Stimulated activated CD4-positive, alpha-beta T cell treated with anti-CD3 and anti-CD28 coated beads, Interleukin-15, amount 100 ng/mL, for 24 hours (primary cell): ENCODE data around the gene FOXK1.

ENCODE experiments used
- DNase-seq: peaks from one replicate; pipeline ENCODE4 v3.0.0-alpha.2; 2020

The FOXK1 gene

DNA sequence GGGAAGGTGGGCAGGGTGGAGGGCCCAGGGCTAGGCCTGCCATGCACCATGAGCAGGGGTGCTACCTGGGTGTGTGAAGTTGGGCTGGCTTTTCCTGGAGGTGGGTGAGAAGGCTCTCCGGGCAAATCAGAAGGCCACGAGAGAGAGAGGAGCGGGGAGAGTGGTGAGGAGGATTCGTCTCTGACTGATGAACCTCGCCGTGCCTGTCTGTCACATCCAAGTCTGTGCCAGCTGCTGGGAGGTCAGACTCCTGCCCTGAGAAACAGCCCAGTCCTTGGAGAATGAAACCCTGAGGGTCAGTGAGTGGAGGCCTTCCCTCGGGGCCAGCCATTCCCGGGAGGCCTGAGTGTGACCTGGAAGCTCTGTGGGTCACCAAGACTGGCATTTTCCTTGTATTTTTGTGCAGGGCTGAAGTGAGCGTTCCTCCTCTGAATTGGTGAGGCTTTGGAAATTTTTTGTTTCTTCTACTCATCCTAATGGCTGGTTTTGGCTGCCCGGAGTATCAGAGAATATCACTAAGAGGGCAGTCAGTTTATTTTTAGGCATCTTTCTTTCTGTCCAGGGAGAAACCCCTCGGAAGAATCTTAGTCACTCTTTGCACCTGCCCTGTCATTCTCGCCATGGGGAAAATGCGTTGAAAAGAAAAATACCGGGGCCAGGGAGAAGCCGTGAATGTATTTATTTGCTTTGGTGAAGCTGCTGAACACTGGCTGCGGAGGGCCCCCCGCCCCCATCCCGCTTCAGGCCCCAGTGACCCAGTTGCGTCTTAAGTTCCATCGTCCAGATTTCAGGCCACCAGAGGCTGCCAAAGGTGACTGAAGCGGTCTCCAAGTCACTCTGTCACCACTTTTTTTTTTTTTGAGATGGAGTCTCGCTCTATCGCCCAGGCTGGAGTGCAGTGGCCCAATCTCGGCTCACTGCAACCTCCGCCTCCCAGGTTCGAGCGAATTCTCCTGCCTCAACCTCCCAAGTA is 86.8 kb downstream of the FOXK1 start:
- DNase-seq: no peak

DNA sequence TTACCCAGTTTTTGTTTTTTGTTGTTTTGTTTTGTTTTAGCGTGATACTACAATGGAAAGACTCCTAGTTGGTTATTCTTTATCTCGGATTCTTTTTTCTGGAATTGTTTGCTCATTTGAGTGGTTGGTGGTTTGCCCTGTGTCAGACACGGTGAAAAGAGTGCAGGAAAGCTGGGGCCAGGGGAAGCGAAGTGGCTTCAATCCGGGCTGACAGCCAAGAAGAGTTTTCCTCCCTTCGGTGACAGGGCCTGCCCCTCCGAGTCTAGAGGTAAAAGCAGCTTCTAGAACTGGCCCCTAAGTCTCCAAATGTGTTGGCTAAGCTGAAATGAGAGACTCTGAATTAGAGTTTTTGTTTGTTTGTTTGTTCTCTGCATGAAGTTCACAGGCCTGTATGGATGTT is 87.7 kb downstream of the FOXK1 start:
- DNase-seq: no peak

DNA sequence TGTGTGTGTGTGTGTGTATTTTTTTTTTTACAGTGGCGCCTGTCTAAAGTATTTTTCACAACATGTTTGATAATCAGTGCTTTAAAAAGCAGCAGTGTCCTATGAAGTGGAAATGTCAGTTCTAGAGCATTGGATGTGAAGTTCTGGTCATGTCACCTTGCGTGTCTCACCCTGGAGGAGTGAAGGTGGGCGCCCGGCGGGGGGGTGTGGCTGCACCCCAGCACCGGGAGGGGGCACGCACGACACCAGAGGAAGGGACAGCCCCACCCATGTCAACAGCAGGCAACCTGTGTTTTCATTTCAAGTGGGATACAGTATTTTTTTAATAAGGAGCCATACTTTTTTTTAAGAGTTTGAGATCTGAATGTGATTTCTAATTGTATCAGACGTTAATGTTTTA is 88.8 kb downstream of the FOXK1 start:
- no peak for DNase-seq

DNA sequence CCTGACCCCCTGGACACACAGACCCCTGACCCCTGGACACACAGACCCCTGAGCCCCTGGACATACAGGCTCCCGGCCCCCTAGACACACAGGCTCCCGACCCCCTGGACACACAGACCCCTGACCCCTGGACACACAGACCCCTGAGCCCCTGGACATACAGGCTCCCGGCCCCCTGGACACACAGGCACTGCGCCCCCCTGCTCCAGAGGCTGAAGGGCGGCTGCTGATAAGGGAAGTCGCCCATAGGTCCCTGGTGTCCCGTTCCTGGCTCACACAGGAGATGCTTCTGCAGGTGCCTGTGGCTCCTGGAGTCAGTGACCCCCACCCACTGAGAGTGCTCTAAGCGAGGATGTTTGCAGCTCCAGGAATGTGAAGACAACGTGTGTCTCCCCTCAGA is 89.6 kb downstream of the FOXK1 start:
- DNase-seq: no peak

DNA sequence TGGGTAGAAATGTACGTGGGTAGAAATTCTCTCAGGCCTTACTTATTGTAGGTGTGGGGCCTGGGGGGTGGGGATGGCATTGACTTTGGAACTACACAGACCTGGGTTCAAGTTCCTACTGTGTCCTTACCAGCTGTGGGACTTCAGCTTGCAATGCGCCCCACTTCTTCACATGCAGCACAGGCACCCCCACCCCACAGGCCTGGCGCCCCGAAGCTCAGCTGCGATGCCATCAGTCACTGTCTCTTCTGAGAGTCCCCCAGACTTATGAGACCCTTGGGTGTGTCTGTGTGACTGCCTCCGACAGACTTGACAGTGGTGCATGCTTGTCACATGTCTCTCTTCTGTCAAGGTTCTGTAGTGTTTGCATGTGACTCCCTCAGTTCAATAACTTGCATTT is 90.2 kb downstream of the FOXK1 start:
- no peak for DNase-seq

DNA sequence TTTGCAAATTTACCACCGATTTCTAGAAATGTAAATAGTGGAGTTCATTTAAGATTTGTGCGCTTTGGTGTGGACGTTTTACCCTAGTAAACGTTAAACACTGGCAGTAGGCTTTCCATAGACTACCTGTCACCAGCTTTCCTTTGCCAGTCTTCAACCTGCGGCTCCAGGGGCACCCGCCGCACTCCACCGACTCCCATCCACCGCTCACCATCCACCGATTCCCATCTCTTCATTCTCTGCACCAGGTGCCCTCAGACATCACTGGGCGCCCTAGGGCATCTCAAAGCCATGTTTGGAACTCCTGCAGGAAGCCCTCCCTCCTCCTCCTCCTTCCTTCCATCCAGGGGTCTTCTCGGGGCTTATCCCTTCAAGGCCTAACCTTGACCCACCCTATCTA is 91.9 kb downstream of the FOXK1 start:
- DNase-seq: no peak

DNA sequence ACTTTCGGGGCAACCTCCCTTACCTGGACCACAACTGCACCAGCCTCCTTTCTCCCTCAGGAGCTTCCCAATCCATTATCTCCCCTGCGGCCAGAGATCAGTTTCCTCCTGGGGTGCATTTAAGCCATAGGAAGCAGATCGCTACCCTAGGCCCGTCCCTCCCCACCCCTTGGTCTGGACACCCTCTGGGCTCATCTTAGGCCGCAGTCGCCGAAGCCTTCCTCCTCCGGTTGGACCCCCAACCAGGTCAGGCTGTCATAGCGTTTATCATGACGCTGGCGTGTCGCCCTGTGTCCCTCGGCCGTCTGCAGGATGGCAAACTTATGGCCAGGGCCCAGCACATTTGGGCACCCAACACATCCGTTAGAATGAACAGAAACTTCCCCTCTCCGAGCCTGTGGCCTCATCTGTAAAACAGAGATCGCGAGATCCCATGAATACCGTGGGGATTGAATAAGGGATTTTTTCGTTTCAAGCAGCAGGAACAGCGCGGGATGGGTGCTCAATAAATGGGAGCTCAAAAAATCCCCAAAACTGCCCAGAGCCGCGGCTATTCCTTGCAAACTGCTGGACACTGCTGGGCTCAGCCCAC is 92.7 kb downstream of the FOXK1 start:
- no peak for DNase-seq

DNA sequence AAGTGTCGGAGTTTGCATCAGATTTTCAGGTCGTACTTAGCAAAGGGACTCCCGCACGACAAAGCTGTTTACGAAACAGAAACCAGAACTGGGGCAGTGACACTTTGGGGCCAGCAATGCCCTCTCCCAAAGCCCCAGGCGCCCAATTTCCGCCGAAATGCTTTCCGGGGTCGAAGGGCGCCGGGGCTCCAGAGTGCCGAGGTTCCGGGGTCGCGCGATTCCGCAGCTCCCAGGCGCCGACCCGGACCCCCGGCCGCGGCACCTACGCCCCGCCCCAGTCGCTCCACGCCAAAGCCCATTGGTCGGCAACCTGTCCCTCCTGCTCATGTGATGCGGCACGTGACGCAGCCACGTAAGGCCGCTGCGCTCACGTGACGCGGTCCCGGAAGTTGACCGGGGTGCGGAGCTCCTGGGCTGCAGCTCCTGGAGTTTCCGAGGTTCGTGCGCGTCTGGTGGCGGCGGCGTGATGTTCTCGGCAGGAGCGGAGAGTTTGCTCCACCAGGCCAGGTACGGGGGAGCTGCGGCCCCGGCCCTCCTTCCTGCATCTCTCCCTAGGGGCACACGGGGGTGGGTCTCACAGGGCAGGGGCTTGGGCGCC is 93.3 kb downstream of the FOXK1 start, which contains the start of gene AP5Z1:
Gene AP5Z1 (plus strand): TSS at position 374 of the 598 bp plus-strand sequence. CDS start 93 bp downstream, at position 467.
- DNase-seq: peak; percentile 97

DNA sequence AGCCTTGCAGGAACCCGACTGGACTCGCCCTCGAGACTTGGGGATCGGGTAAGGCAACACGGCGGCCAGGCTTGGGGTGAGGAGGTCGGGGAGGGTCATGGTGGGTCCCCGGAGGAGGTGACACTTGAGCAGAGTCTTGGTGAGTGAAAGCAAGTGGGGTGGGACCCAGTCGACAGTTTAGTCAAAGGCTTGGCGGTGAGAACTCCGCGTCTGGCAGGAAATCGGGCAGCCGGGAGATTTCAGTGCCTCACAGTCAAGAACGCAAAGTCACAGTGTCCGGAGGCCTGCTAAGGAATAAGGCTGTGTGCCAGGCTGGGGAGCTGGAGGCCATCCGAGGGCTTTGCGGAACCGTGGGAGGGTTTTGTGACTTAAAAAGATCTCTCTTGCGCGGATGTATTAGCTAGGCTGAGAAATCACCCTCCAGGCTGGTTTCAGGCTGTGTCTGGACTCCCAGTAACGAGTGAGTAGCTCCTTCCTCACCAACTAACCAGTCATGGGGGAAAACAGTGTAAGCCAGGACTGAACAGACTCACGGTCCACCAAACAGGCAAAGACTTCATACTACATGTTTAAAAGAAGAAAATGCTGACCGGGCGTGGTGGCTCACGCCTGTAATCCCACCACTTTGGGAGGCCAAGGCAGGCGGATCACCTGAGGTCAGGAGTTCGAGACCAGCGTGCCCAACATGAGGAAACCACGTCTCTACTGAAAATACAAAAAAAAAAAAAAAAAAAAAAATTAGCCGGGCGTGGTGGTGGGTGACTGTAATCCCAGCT is 93.9 kb downstream of the FOXK1 start:
- peak; percentile 45 for DNase-seq

DNA sequence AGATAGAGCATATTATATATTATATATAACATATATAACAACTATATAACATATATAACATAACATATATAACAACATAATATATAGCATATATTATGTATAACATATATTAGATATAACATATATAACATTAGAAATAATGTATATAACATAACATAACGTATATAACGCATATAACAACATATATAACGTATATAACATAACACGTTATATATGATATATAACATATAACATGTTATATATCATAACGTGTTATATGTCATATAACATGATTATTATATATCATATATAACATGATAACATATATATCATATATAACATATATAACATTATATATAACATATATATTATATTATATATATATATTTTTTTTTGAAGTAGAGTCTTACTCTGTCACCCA is 97.0 kb downstream of the FOXK1 start:
- no peak for DNase-seq

DNA sequence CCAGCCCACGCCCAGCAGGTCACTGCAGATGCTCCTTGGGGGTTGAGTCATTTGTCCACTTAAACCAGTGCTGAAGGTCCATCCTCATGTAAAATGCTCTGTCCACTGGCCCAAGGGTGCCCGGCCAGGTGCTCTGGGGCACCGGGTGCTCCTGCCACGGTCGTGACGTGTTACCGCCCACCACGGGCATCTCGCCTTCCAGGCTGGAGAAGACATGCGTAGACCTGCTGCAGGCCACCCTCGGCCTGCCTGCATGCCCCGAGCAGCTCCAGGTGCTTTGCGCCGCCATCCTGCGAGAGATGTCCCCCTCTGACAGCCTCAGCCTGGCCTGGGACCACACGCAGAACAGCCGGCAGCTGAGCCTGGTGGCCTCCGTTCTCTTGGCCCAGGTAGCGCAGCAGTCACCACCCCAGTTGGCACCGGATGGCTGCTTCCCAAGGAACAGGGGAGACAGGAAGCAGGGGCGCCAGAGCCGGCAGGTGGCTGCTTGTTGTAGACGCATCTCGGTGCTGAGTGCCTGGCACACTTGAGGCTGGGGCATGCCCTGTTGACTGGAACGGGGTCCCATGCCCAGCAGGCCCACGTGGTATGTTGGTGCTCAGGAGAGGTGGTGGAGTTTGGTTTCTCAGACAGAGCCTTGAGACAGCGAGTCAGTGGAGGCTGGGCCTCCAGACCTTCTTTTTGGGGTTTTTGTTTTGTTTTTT is 99.4 kb downstream of the FOXK1 start:
- no peak for DNase-seq

DNA sequence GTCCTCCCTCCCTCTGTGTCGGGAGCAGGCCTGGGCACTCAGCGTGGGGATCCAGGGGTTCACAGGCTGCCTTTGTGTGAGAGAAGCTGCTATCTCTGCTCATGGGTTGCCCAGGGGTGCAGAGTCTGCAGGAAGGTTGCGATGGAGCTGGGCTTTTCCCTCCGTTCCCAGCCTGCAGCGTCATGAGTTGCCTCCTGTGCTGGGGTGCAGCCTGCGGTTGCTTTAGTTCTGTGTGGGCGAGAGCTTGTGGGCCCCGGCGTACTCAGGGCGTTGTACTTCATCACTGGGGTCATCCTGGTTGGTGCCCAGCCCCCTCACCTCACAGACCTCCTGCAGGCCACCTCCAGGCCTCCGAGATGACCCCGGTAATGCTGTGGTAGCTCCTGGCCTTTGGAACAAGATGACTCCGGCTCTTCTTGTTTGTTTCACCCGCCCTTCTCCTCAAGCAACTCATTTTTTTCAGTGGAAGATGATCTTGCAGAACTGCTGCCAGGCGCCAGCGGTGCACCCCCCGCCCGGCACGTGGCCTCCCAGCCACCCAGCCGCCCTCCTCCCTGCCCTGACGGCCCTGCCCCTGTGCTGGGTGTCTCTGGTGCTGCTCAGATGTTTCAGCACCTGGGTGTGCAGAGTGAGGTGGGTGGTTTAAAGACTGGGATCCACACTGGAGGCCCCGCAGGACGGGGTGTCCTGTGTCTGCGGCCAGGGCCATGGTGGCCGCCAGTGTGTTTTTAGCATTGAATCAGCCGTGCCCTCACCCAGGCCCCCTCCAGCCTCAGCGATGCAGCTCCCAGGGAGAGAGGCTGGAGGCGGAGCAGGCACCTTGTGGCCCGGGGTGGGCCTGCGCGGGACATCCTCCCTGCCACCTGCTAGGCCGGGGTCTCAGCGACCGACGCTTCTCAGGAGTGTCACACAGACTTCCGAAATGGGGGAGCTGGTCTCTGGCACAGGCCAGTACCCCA is 100.5 kb downstream of the FOXK1 start:
- DNase-seq: no peak

DNA sequence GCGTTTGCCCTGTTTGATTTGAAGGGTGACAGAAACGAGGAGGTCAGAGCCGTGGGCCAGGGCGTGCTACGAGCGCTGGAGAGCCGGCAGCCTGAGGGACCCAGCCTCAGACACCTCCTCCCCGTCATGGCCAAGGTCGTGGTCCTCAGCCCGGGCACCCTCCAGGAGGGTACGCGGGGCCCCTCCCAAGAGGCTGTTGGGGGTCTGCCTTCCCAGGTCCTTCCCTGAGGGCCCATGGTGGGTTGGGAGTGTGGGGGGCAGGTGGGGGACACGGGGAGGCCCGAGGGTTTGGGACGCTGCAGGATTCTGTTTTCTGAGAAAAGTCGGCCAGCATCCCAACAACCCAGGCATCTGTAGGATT is 101.2 kb downstream of the FOXK1 start:
- no peak for DNase-seq

DNA sequence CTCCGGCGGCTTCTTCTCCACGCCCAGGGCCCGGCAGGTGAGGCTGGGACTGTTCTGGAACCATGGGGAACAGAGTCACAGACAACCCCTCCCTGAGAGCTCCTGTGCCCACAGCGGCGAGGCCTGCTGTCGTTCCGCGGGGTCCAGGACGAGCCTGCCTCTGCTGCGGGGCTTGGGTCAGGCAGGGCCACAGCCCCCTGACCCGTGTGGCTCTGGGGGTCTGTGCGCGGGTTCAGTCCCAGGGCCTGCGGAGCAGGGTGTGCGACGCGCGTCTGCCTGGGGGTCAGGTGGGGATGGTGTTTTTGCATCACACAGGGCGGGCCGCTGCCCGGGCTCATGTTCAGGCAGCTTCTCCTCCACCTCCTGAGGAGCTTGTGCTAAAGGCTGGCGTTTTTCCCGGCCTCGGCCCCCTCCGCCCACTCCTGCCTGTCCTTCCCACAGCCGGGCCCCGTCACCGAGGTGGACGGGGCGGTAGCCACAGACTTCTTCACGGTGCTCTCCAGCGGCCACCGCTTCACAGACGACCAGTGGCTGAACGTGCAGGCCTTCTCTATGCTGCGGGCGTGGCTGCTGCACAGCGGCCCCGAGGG is 101.8 kb downstream of the FOXK1 start:
- DNase-seq: no peak

DNA sequence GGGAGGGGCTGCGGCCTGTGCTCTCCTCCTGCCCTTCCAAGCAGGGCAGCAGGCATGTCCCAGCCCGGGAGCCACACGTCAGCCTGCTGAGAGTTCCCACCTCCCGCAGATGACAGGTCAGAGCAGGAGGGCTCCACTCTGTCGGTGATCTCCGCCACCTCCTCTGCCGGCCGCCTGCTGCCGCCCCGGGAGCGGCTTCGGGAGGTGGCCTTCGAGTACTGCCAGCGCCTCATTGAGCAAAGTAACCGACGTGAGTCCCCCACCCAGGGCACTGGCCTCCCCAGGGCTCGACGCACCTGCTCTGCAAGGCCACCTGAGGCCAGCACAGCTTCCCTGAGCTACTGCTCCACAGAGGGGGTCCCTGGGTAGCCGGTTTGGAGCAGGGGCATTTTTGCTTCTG is 102.7 kb downstream of the FOXK1 start:
- no peak for DNase-seq

DNA sequence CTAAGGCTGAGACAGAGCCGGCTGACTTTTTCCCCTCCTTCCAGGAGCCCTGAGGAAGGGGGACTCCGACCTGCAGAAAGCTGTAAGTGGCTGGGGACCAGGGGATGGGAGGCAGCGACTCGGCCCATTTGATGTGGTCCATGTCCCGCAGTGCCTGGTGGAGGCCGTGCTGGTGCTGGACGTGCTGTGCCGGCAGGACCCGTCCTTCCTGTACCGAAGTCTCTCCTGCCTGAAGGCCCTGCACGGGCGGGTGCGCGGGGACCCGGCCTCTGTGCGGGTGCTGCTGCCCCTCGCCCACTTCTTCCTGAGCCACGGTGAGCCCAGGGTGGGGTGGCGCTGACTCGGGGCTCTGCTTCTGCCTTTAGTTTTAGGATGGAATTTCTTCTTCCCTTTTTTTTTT is 103.3 kb downstream of the FOXK1 start:
- DNase-seq: no peak

DNA sequence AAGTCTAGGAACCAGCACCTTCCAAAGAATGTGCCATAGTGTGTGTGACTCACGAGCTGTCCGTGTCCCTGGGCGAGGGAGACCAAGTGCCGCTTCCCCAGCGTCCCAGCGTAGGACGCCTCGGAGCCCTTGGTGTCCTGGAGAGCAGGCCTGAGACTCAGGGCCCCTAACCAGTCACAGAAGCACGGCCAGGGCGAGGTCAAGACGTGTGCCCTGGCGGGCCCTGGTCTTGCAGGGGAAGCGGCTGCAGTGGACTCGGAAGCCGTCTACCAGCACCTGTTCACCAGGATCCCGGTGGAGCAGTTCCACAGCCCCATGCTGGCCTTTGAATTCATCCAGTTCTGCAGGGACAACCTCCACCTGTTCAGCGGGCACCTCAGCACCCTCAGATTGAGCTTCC is 103.9 kb downstream of the FOXK1 start:
- DNase-seq: no peak

DNA sequence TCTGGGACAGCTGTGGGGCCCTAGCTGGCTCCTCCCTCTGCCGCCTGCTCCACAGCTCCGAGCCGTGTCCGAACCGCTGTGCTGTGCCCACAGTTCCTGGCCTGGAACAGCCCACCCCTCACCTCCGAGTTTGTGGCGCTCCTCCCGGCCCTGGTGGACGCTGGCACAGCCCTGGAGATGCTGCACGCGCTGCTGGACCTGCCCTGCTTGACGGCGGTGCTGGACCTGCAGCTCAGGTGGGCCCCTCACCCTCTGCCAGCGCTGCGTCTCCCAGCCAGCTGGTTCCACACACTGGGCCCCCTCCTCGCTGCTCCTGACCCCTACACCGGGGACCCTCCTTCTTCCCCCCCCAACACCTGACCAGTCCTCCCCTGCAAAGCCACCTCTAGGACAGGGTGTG is 105.4 kb downstream of the FOXK1 start:
- DNase-seq: no peak

DNA sequence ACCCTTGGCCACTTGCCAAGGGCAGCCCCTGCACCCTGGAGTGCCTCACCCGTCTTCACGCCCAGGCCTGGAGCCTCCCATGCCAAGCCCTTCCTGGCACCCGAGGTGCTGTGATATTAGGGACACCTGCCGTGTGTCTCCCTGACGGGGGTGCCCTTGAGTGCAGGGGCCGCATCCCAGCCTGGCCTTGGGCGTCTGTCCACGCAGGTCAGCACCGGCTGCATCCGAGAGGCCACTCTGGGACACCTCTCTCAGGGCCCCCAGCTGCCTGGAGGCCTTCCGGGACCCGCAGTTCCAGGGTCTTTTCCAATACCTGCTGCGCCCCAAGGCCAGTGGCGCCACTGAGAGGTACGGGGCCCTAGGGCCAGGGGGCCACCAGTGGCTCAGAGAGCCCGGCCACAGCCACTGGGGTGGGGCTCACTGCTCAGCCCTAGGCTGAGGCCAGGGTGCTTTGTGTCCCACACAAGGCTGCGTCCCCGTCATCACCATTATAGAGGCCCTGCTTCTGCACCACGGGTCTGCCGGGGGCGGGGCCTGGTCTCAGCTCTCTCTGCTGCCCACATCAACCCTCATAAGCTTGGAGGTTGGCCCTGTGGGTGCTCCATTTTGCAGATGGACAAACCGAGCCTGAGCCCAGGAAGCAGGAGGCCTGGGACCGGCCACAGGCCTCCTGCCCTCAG is 106.0 kb downstream of the FOXK1 start:
- DNase-seq: no peak

DNA sequence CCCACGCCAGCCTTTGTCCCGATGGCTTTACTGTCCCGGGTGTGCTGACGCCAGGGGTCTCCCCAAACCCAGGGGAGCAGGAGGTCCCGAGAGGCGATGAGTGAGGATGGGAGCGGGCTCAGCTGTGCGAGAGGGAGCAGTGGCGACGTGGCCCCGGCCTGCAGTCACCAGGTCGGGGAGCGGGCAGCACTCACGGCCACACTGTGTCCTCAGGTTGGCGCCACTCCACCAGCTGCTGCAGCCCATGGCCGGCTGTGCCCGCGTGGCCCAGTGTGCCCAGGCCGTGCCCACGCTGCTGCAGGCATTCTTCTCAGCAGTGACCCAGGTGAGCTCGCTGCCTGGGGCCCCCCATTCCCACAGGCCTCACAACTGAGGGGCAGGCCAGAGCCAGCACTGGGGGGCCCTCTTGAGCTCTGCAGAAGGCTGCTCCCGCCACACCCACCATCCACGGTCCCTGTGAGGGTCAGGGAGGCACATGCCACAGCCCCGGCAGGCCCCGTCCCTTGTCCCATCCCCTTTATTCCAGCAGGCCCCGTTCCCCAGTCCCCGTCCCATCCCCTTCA is 106.6 kb downstream of the FOXK1 start:
- DNase-seq: no peak
